Purkinje cell (primary cell): ENCODE measurements around the gene DOK5. TPM values are rescaled to one million over a fixed set of nuclear protein-coding genes. Genes with fewer than 3 reads are reported as not detected.

ENCODE experiments used
- polyA plus RNA-seq: library from polyadenylated mRNA; unstranded; fragments of >200 nt; fragmentation: Nextera tagmentation; gene quantifications from 2 replicates; pipeline ENCODE4 v1.2.1, GENCODE V29; 2014

The DOK5 gene
- 4.0 TPM in 1 of 2 replicates, not detected in the other for polyA plus RNA-seq

DNA sequence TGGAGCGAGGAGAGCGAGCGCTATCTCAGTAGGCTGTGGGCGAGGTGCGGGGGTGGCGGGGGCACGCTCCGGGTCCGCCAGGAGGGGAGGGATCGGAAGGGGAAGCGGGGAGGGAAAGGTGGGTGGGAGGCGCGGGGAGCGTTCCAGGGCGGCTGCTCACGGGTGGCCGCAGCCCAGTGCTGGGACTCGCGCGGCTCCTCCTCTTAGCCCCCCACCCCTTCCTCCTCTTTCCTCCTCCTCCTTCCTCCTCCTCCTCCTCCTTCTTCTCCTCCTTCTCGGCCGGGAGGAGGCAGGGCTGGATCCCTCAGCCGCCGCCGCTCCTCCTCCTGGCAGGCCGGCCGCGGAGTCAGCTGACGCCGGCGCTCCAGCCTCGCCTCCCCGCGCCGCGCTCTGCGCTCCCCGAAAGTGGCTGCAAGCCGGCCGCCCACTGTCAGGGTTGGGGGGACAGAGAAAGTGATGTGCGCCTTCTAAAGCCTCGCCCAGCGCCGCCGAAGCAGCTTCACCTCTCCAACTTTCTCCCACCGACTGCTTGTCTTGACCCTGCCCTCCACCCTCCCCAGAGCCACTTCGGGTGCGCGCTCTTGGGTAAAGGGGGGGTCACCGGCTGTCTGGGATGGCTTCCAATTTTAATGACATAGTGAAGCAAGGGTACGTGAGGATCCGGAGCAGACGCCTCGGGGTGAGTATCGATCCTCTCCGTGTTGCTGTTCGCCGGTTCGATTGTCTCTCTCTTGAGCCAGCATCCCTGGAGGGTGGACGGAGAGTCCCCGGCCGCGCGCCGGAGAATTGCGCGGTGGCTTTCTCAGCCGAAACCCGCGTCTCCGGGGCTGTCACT is at the start of gene DOK5:
Gene DOK5 (plus strand): TSS at position 260 of the 835 bp plus-strand sequence. CDS start 354 bp downstream, at position 614.

